ENCODE data around the gene NT5C1A. TPM values are rescaled to one million over a fixed set of nuclear protein-coding genes. Genes with fewer than 3 reads are reported as not detected.

The NT5C1A gene
- total and polyA plus RNA-seq, 12 donors, result 0.17 to 7.8 (median 0.97) TPM; not detected in 1

DNA sequence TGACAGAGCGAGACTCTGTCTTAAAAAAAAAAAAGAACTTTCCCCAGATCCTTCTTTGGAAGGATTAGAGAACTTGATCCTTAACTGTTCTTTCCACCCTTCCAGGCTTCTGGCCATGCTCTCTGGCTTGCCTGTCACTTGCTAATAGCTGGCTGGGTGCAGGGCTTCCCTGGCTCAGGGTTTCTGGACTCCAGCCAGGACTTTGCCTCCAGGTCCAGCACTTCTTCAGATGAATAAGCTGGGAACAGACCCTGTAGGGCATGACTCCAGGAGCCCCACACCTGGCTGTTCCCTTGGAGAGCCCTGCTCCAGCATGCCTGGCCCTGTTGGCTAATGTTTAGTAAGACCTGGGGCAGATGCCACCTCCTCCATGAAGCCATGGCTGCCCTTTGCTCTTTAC, 3.3 kb upstream of the NT5C1A start:
- 92 to 100% (median 94%) methylated on average over 1 of the region's 1 CpG for WGBS, 4 donors
- no peak overlapping the region for H3K4me3 ChIP-seq
- H3K27me3 ChIP-seq, result peaks cover 7% of the 10 kb centered on the region
- H3K36me3 ChIP-seq (replicated peaks in 1 of 2), result no peaks in the 10 kb centered on the region
- DNase-seq, result no peak
- no peaks in the 10 kb centered on the region for H3K9me3 ChIP-seq (replicated peaks in 1 of 3)
- intact Hi-C loops (cut with DNase I), result no loop called here
- TF ChIP-seq POLR2A (IDR thresholded peaks at IDR 0.05) (no peak), CTCF (IDR thresholded peaks at IDR 0.05) (no peak)
- peaks cover 11% of the 10 kb centered on the region in 2 donors for H3K4me1 ChIP-seq (replicated peaks in 1 of 2)
- no peak overlapping the region for H3K27ac ChIP-seq

DNA sequence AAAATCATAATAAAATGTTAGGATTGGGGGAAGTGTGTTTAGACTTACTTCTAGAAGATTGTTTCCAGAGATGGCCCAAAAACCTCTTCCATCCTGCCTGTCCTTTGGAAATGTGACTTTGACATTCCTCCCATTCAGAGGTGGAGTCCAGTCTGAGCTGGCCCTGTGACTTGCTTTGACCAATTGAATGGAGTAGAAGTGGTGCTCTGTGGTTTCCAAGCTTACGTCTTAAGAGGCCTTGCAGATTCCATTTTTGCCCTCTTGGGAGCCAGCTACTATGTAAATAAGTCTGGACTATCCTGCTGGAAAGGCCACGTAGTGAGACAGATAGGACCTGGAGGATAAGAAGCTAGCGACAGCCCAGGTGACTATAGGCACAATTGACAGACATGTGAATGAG, 1.3 kb upstream of the NT5C1A start:
- intact Hi-C loops (cut with DNase I), result no loop called here
- Histone ChIP-seq H3K27ac (peak overlapping the region in 1 of 5 donors; percentile 60), H3K27me3 (peaks cover 7% of the 10 kb centered on the region), H3K9me3 (replicated peaks in 1 of 3) (no peaks in the 10 kb centered on the region), H3K4me1 (replicated peaks in 1 of 2) (peaks cover 11% of the 10 kb centered on the region in 2 donors), H3K4me3 (no peak overlapping the region), H3K36me3 (replicated peaks in 1 of 2) (no peaks in the 10 kb centered on the region)
- no peak for DNase-seq
- no peak for TF ChIP-seq POLR2A (IDR thresholded peaks at IDR 0.05)
- TF ChIP-seq CTCF (IDR thresholded peaks at IDR 0.05), result no peak
- WGBS, 4 donors, result 89 to 94% (median 93%) methylated on average over 2 to 3 of the region's 3 CpGs

DNA sequence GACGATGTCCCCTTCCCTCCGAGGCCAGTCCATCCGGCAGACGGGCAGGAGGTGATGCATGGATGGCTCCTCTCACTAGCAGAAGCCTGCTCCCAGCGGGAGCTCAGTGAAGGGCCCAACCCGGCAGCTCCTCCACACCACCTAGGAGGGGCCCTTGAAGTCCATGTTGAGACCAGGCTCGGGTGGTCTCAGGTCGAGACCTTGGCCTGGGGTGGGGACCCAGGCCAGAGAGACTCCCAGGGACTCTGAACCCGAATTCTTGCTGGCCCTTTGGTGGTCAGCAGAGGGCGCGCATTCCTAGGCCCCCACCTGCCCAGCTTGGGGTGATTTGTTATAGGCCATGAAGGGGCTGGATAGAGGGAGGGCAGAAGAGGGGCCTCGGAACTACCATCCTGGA, 642 bp upstream of the NT5C1A start:
- H3K9me3 ChIP-seq (replicated peaks in 1 of 3), result no peaks in the 10 kb centered on the region
- H3K27me3 ChIP-seq, result peaks cover 7% of the 10 kb centered on the region
- H3K36me3 ChIP-seq (replicated peaks in 1 of 2), result no peaks in the 10 kb centered on the region
- H3K4me1 ChIP-seq (replicated peaks in 1 of 2), result peaks cover 11% of the 10 kb centered on the region in 2 donors
- WGBS, 4 donors, result 27 to 59% (median 42%) methylated on average over 9 to 12 of the region's 12 CpGs
- peak overlapping the region in 1 of 4 donors; percentile 52 for H3K4me3 ChIP-seq
- intact Hi-C loops (cut with DNase I), result no loop called here
- peak overlapping the region in 1 of 5 donors; percentile 60 for H3K27ac ChIP-seq
- TF ChIP-seq CTCF (IDR thresholded peaks at IDR 0.05), result peak in 3 of 6 experiments; percentile 8 to 46 (median 9)
- TF ChIP-seq POLR2A (IDR thresholded peaks at IDR 0.05), result no peak
- DNase-seq, result no peak

DNA sequence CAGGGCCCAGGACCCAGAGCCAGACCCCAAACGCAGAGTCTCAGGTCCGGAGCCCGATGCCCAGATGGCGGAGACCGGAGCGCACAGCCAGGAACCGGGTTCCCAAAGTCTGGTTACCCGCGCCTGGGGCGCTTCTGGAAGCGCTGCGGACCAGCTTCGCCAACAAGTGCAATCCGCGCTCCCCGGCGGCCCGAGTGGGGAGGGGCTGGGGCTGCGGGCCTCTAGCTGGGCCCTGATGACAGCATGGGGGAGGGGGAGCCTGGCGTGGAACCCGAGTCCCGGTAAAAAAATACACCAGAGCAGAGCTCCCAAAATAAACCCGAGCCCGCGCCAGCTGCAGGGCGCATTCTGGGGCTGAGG, 494 bp downstream of the NT5C1A start:
- no peaks in the 10 kb centered on the region for H3K36me3 ChIP-seq (replicated peaks in 1 of 2)
- DNase-seq, result peak in 4 of 7 donors; percentile 24 to 76 (median 36)
- WGBS, 4 donors, result 1 to 18% (median 5%) methylated on average over 4 to 26 of the region's 26 CpGs
- peaks cover 11% of the 10 kb centered on the region in 2 donors for H3K4me1 ChIP-seq (replicated peaks in 1 of 2)
- peak overlapping the region in 1 of 5 donors; percentile 60 for H3K27ac ChIP-seq
- intact Hi-C loops (cut with DNase I), result no loop called here
- no peak for TF ChIP-seq CTCF (IDR thresholded peaks at IDR 0.05)
- no peak for TF ChIP-seq POLR2A (IDR thresholded peaks at IDR 0.05)
- peak overlapping the region in 2 of 4 donors; percentile 28 to 52 for H3K4me3 ChIP-seq
- no peaks in the 10 kb centered on the region for H3K9me3 ChIP-seq (replicated peaks in 1 of 3)
- peaks cover 7% of the 10 kb centered on the region for H3K27me3 ChIP-seq
